Keratinocyte (primary cell): ENCODE measurements around the gene NRG2.

Source experiments
- CTCF ChIP-seq, 3 experiments: IDR thresholded peaks in 1 of 3; conservative IDR thresholded peaks in 1 of 3; optimal IDR thresholded peaks in 1 of 3; 2 replicates in 2 of 3; 3 replicates in 1 of 3; pipeline versions ENCODE3 to v1.5.1; 2011; ENCODE audit warnings: low read length in 3 of 3, mild to moderate bottlenecking in 3 of 3, moderate library complexity in 2 of 3, control low read depth in 1 of 3, inconsistent platforms in 1 of 3; ENCODE audit not compliant: insufficient read depth in 2 of 3; ENCODE audit errors: extremely low read depth in 1 of 3
- EZH2 ChIP-seq: IDR thresholded peaks from one replicate; pipeline ENCODE4 v1.6.1; 2012; ENCODE audit warnings: inconsistent platforms, mild to moderate bottlenecking, low read length, moderate library complexity

GRCh38 chr5:139850423-139851016 lies 192.6 kb downstream of the NRG2 start:
- TF ChIP-seq CTCF (optimal IDR thresholded peaks at IDR 0.05 in 1 of 3, IDR thresholded peaks at IDR 0.05 in 1 of 3, conservative IDR thresholded peaks at IDR 0.05 in 1 of 3; ENCODE audit: extremely low read depth in 1 of 3, insufficient read depth in 2 of 3, low read length in 3 of 3) (no peak), EZH2 (no peak)
